HEK293 (cell line): ENCODE data around the gene PRR19.

Source experiments
- CTCF ChIA-PET: fragments of 350-600 bp; formaldehyde crosslinking; extraction: SDS; loops from one replicate; lab custom pipeline; 2021; ENCODE audit warnings: antibody characterized with exemption; lab: Yijun Ruan, JAX
- POLR2A ChIA-PET: fragments of 300-600 bp; formaldehyde crosslinking; extraction: SDS; loops from one replicate; lab custom pipeline; 2020; ENCODE audit warnings: antibody characterized with exemption, inconsistent platforms; lab: Yijun Ruan, JAX
- H3K27ac ChIP-seq: fragments of 200-500 bp; sonication (Bioruptor generic); 2 replicates; pipeline ENCODE4 v1.5.1; 2014; ENCODE audit warnings: low read depth, low read length, control low read depth, inconsistent platforms; ENCODE audit errors: extremely low read depth
- H3K36me3 ChIP-seq, 2 experiments: fragments of 200-500 bp in 1 of 2; sonication (Bioruptor generic) in 1 of 2; 1 replicate in 1 of 2; 2 replicates in 1 of 2; pipeline ENCODE4 v1.5.1; 2014 to 2017; ENCODE audit warnings: inconsistent platforms in 2 of 2, low read length in 2 of 2; ENCODE audit not compliant: control insufficient read depth in 2 of 2, insufficient read depth in 1 of 2
- H3K4me1 ChIP-seq: fragments of 200-500 bp; sonication (Bioruptor generic); 2 replicates; pipeline ENCODE4 v1.5.1; 2014; ENCODE audit warnings: mild to moderate bottlenecking, low read length, inconsistent platforms; ENCODE audit not compliant: control insufficient read depth, insufficient read depth
- H3K4me3 ChIP-seq: 2 replicates; pipeline ENCODE4 v1.5.1; 2011; ENCODE audit warnings: low read depth, mild to moderate bottlenecking, control low read depth, low read length, moderate library complexity
- H3K9me3 ChIP-seq: fragments of 200-500 bp; sonication (Bioruptor generic); 2 replicates; pipeline ENCODE4 v1.5.1; 2014; ENCODE audit warnings: low read depth, low read length, inconsistent platforms; ENCODE audit not compliant: control insufficient read depth, insufficient read depth
- BCL11A ChIP-seq: fragments of 450-650 bp; formaldehyde crosslinking; IDR thresholded peaks from 2 replicates; pipeline ENCODE4 v1.5.1; 2016; ENCODE audit warnings: low read depth, missing biosample characterization, missing genetic modification characterization
- BCL11B ChIP-seq: fragments of 450-650 bp; formaldehyde crosslinking; IDR thresholded peaks from 2 replicates; pipeline ENCODE4 v1.5.1; 2016; ENCODE audit warnings: low read depth, missing biosample characterization, missing genetic modification characterization
- GLIS1 ChIP-seq: fragments of 450-650 bp; formaldehyde crosslinking; IDR thresholded peaks from 2 replicates; pipeline ENCODE4 v1.5.1; 2016; ENCODE audit warnings: missing biosample characterization, missing genetic modification characterization
- KLF1 ChIP-seq: fragments of 450-650 bp; formaldehyde crosslinking; IDR thresholded peaks from 2 replicates; pipeline ENCODE4 v1.5.1; 2016; ENCODE audit warnings: missing biosample characterization, missing genetic modification characterization
- KLF9 ChIP-seq: fragments of 450-650 bp; formaldehyde crosslinking; IDR thresholded peaks from 2 replicates; pipeline ENCODE4 v1.5.1; 2016; ENCODE audit warnings: missing biosample characterization, missing genetic modification characterization, low read depth
- PRDM1 ChIP-seq: fragments of 450-650 bp; formaldehyde crosslinking; IDR thresholded peaks from 2 replicates; pipeline ENCODE4; 2016; ENCODE audit warnings: missing biosample characterization, missing genetic modification characterization
- SALL2 ChIP-seq: fragments of 450-650 bp; formaldehyde crosslinking; IDR thresholded peaks from 2 replicates; pipeline ENCODE4 v1.5.0; 2017; ENCODE audit warnings: missing biosample characterization, mild to moderate bottlenecking, missing genetic modification characterization, borderline replicate concordance
- SETDB1 ChIP-seq: IDR thresholded peaks from one replicate; pipeline ENCODE4 v1.6.1; 2017; ENCODE audit warnings: mild to moderate bottlenecking, low read length, moderate library complexity, mixed read lengths; ENCODE audit not compliant: insufficient read length
- ZBTB17 ChIP-seq: fragments of 450-650 bp; formaldehyde crosslinking; IDR thresholded peaks from 2 replicates; pipeline ENCODE4 v1.5.1; 2016; ENCODE audit warnings: missing biosample characterization, missing genetic modification characterization
- ZBTB20 ChIP-seq: fragments of 450-650 bp; formaldehyde crosslinking; IDR thresholded peaks from 2 replicates; pipeline ENCODE4 v1.5.1; 2016; ENCODE audit warnings: missing biosample characterization, missing genetic modification characterization
- ZIC2 ChIP-seq: fragments of 450-650 bp; formaldehyde crosslinking; IDR thresholded peaks from 2 replicates; pipeline ENCODE4 v1.5.1; 2016; ENCODE audit warnings: missing biosample characterization, missing genetic modification characterization
- ZNF10 ChIP-seq: fragments of 450-650 bp; formaldehyde crosslinking; IDR thresholded peaks from 2 replicates; pipeline ENCODE4 v1.5.1; 2017; ENCODE audit warnings: missing biosample characterization, missing genetic modification characterization
- ZNF146 ChIP-seq: fragments of 450-650 bp; formaldehyde crosslinking; IDR thresholded peaks from 2 replicates; pipeline ENCODE4 v1.5.1; 2016; ENCODE audit warnings: missing biosample characterization, missing genetic modification characterization
- ZNF335 ChIP-seq: fragments of 450-650 bp; formaldehyde crosslinking; conservative IDR thresholded peaks from 2 replicates; pipeline ENCODE4 v1.5.1; 2016; ENCODE audit warnings: missing biosample characterization, missing genetic modification characterization
- ZNF423 ChIP-seq: fragments of 450-650 bp; formaldehyde crosslinking; IDR thresholded peaks from 2 replicates; pipeline ENCODE4 v1.5.1; 2016; ENCODE audit warnings: missing biosample characterization, missing genetic modification characterization
- ZNF585B ChIP-seq: fragments of 450-650 bp; formaldehyde crosslinking; IDR thresholded peaks from 2 replicates; pipeline ENCODE4 v1.5.1; 2016; ENCODE audit warnings: missing biosample characterization, missing genetic modification characterization
- ZNF600 ChIP-seq: fragments of 450-650 bp; formaldehyde crosslinking; IDR thresholded peaks from 2 replicates; pipeline ENCODE4 v1.5.1; 2016; ENCODE audit warnings: missing biosample characterization, missing genetic modification characterization
- ZNF629 ChIP-seq: fragments of 450-650 bp; formaldehyde crosslinking; IDR thresholded peaks from 2 replicates; pipeline ENCODE4 v1.5.1; 2017; ENCODE audit warnings: missing biosample characterization, missing genetic modification characterization
- ZNF747 ChIP-seq: fragments of 450-650 bp; formaldehyde crosslinking; IDR thresholded peaks from 2 replicates; pipeline ENCODE4 v1.5.1; 2016; ENCODE audit warnings: missing biosample characterization, missing genetic modification characterization

The PRR19 gene

DNA sequence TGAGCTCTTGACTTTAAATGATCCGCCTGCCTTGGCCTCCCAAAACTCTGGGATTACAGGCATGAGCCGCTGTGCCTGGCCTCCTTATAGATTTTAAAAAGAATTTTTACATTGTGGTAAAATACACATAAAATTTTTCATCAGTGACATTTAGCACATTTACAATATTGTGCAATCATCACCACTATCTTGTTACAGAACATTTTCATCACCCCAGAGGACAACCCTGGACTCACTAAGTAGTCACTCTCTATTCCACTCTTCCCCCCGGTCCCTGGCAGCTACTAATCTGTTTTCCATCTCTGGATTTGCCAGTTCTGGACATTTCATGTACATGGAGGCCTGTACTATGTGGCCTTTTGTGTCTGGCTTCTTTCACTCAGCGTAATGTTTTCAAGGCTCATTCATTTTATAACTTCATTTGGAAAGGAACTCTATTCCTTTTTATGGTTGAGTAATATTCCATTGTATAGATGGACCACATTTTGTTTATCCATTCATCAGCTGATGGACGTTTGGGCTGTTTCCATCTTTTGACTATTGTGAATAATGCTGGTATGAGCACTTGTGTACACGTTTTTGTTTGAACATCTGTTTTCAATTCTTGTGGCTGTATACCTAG is 43.4 kb downstream of the PRR19 start:
- TF ChIP-seq SALL2 (tag by site-specific recombination), result no peak
- TF ChIP-seq ZNF146, result peak; percentile 92
- Histone ChIP-seq H3K36me3 (peaks cover 59 to 80% of the 10 kb centered on the region in 2 experiments), H3K4me1 (no peaks in the 10 kb centered on the region), H3K27ac (no peak overlapping the region), H3K4me3 (no peak overlapping the region), H3K9me3 (no peaks in the 10 kb centered on the region)
- ChIA-PET CTCF (interaction anchor here (0.6 to 1.0 kb wide), 4 partner anchors 9 to 93 kb away, joined by 3 to 4 read pairs (median 4); no protein-coding TSS in a partner anchor), POLR2A (no interaction called here)

DNA sequence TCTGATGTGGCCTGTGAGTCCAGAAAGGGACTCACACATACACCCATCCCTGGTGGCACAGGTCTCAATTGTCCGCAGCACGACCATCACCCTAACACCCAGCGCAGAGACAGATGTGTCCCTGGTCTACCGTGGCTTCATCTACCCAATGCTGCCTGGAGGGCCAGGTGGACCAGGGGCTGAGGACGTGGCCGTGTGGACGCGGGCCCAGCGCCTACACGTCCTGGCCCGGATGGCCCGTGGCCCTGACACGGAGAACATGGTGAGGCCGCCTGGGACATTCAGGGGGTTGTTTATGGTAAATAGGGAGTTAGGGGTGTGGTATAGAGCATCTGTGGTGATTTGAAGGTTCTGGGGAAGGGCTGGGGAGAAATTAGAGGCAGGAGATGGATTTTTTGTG is 46.3 kb downstream of the PRR19 start:
- POLR2A ChIA-PET, result no interaction called here
- CTCF ChIA-PET, result interaction anchor here (1.4 kb wide), 1 partner anchor 13 kb away, joined by 4 read pairs; no protein-coding TSS in a partner anchor

GRCh38 chr19:42349378-42350107 is 47.6 kb downstream of the PRR19 start:
- Histone ChIP-seq H3K36me3 (peaks cover 56 to 58% of the 10 kb centered on the region in 2 experiments), H3K4me3 (no peak overlapping the region), H3K9me3 (no peaks in the 10 kb centered on the region), H3K27ac (0 out of 2 replicates have a peak overlapping the region, but pooled peaks have one; percentile 16), H3K4me1 (no peaks in the 10 kb centered on the region)
- CTCF ChIA-PET, result interaction anchor here (0.8 kb wide), 1 partner anchor 180 kb away, joined by 3 read pairs; no protein-coding TSS in a partner anchor
- TF ChIP-seq ZNF10 (tag by site-specific recombination) (peak; percentile 80), BCL11B (tag by site-specific recombination) (peak; percentile 99), ZBTB17 (no peak), BCL11A (tag by site-specific recombination) (peak; percentile 98), KLF9 (tag by site-specific recombination) (no peak)
- POLR2A ChIA-PET, result interaction anchor here (0.6 kb wide), 1 partner anchor 30 kb away, joined by 4 read pairs; no protein-coding TSS in a partner anchor

More for the DNA sequence above, 46.3 kb downstream of the PRR19 start:
- TF ChIP-seq ZNF629 (no peak), PRDM1 (no peak), SETDB1 (no peak), ZNF423 (tag by site-specific recombination) (no peak), ZNF585B (tag by site-specific recombination) (no peak), ZBTB20 (tag by site-specific recombination) (no peak), ZNF600 (tag by site-specific recombination) (no peak), ZNF335 (tag by site-specific recombination) (no peak)
- no peak overlapping the region for H3K4me3 ChIP-seq
- H3K36me3 ChIP-seq, result peaks cover 51 to 59% of the 10 kb centered on the region in 2 experiments
- H3K4me1 ChIP-seq, result no peaks in the 10 kb centered on the region
- H3K9me3 ChIP-seq, result no peaks in the 10 kb centered on the region
- H3K27ac ChIP-seq, result no peak overlapping the region

- POLR2A ChIA-PET, result interaction anchor here (0.6 kb wide), 1 partner anchor 15 kb away, joined by 3 read pairs; no protein-coding TSS in a partner anchor
- CTCF ChIA-PET, result interaction anchor here (1.2 kb wide), 1 partner anchor 54 kb away, joined by 3 read pairs; no protein-coding TSS in a partner anchor
- TF ChIP-seq ZNF10 (tag by site-specific recombination) (no peak), ZNF747 (no peak), ZIC2 (tag by site-specific recombination) (peak; percentile 58), KLF1 (tag by site-specific recombination) (no peak), GLIS1 (tag by site-specific recombination) (peak; percentile 16; the same call in 1 of the 2 replicates), ZBTB17 (no peak)
- H3K4me3 ChIP-seq, result no peak overlapping the region
- no peaks in the 10 kb centered on the region for H3K4me1 ChIP-seq
- H3K27ac ChIP-seq, result 0 out of 2 replicates have a peak overlapping the region, but pooled peaks have one; percentile 16
- H3K9me3 ChIP-seq, result no peaks in the 10 kb centered on the region
- peaks cover 56 to 58% of the 10 kb centered on the region in 2 experiments for H3K36me3 ChIP-seq
These were observed 48.5 kb downstream of the PRR19 start for GRCh38 chr19:42350417-42350816.
